AG10803 (cell line): Measurements from ENCODE around the gene ZNF775.
A peak's percentile ranks its signal among the peaks of the same experiment; 100 is the strongest.
"Not testable (repeated sequence)": the region's sequence is repeated elsewhere in the genome, so short reads cannot be mapped to it uniquely, and the experiment has no call there.

Experiments
- DNase-seq: peaks from one replicate; pipeline ENCODE4 v3.0.0; 2010; ENCODE audit warnings: low read depth
- H3K4me3 ChIP-seq: 2 replicates; pipeline ENCODE4 v1.5.1; 2011; ENCODE audit warnings: mild to moderate bottlenecking, low read length, control low read depth
- TF ChIP-seq, protein P1 (sequence below): conservative IDR thresholded peaks from 2 replicates; pipeline ENCODE4 v1.5.1; 2011; ENCODE audit warnings: mild to moderate bottlenecking, low read length, control low read depth, inconsistent platforms

The ZNF775 gene

DNA sequence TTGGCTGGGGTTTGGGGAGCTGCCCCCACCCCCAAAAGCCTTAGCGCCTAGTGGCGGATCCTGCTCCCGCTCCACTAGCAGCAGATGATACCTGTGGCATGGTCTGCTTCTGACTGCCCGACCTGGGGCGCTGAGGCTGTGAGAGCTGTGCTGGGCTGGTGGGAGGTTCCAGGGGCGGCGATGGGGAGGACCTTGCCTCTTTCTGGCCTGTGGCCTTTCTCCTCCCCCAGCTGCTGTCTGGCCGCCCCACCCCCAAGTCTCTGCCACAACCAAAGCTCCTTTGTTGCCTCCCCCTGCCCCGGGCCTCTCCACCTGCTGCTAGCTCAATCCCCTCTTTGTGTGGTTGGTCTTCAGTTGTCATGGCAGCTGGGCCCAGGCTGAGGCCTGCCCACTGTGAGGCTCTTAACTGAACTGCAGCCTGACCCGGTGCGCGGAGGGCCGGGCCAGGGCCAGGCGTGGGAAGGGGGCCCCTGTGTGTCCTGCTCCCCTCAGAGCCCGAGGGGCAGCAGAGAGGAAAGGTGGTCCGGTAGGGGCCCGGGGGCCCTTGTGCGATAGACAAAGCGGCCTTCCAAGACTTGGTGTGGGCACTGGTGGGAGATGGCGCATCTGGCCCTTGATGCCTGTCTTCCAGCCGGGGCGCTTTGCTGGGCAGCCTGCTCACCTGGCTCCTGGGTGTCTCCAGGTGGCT is 4.7 kb downstream of the ZNF775 start:
- DNase-seq: no peak
- TF ChIP-seq, protein P1, sequence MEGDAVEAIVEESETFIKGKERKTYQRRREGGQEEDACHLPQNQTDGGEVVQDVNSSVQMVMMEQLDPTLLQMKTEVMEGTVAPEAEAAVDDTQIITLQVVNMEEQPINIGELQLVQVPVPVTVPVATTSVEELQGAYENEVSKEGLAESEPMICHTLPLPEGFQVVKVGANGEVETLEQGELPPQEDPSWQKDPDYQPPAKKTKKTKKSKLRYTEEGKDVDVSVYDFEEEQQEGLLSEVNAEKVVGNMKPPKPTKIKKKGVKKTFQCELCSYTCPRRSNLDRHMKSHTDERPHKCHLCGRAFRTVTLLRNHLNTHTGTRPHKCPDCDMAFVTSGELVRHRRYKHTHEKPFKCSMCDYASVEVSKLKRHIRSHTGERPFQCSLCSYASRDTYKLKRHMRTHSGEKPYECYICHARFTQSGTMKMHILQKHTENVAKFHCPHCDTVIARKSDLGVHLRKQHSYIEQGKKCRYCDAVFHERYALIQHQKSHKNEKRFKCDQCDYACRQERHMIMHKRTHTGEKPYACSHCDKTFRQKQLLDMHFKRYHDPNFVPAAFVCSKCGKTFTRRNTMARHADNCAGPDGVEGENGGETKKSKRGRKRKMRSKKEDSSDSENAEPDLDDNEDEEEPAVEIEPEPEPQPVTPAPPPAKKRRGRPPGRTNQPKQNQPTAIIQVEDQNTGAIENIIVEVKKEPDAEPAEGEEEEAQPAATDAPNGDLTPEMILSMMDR: no peak
- no peak overlapping the region for H3K4me3 ChIP-seq

DNA sequence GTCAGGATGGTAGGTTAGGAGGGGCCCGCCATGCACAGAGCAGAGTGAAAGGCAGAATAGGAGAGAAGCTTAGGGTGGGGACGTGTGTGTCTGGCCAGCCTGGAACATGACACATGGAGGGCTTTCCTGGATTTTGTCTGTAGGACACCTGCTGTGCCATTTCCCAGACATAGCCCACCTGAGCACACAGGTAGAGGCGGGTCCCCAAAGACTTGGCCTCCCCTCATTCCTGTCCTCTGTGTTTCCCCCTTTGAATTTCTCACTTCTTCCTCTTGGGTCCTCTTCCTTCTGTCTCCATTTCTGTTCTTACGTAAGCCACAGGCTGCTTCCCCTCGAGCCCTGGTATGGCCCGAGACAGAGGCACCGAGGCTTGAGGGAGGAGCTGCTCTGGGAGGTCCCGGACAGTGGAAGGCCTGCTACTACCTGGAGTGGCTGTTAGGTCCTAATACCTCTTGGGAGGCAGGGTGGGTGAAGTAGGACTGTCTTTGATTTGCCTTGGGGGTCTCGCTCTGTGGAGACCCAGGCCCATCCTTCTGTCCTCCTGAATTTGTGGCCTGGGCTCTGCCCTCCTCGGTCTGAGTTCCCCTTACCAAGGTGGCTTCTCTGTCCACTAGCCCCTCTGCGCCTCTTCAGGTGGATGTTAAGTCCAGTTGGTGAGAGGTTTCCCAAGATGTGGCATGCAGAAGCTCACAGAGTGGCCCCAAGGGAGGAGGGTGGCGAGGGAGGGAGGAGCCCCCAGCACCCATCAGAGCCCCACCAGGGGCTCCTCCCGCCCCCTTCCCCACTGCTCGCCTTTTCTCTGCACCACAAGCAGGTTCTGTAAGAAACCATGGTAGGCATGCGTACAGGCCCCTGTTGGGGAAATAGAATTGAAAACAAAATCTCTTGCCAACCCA is 5.5 kb downstream of the ZNF775 start:
- no peak for DNase-seq
- TF ChIP-seq, protein P1: no peak
- no peak overlapping the region for H3K4me3 ChIP-seq

DNA sequence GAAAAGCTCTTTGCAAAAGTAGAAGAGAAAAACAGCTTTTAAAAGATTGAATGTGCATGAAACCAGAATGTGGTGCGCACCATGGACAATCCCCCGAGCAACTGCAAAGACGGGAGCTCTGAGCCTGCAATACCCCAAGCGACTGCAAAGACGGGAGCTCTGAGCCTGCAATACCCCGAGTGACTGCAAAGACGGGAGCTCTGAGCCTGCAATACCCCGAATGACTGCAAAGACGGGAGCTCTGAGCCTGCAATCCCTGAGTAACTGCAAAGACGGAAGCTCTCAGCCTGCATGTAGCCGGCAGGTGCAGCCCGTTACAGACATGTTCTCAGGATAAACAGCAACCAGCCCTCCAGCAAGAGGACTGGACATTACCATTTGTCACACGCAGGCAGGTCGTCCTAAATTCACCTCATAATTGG is 6.2 kb downstream of the ZNF775 start:
- no peak for DNase-seq
- TF ChIP-seq, protein P1: no peak
- no peak overlapping the region for H3K4me3 ChIP-seq

DNA sequence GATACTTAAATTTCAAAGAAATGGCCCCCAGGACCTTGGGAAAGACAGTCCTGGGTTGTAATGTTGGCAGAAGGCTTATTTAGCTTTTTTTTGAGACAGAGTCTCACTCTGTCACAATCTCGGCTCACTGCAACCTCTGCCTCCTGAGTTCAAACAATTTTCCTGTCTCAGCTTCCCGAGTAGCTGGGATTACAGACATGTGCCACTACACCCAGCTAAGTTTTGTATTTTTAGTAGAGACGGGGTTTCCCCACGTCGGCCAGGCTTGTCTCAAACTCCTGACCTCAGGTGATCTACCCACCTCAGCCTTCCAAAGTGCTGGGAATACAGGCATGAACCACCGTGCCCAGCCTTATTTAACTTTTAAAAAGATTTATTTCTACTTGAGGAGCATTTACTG is 6.8 kb downstream of the ZNF775 start:
- not testable (repeated sequence) for H3K4me3 ChIP-seq

DNA sequence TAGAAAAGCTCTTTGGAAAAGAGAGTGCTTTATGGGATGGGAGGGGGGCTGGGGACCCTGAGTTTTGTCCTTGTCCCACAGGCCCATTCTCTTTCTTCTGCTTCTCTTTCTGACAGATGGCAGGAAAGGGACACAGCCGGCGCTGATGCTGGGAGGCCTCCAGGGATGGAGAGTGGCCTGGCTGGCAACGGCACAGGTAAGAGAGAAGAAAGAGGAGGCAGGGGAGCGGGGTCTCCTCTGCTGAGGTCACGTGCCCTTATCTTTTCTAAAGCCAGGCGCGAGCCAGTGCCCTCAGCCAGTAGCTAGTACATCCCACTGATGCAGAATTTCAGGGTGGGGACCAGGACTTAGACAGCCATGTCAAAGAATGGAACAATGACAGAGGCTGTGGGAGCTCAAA is 9.2 kb downstream of the ZNF775 start:
- H3K4me3 ChIP-seq: no peak overlapping the region
- TF ChIP-seq, protein P1: no peak
- DNase-seq: no peak

More for the DNA sequence above, 6.8 kb downstream of the ZNF775 start:
- DNase-seq: not testable (repeated sequence)

DNA sequence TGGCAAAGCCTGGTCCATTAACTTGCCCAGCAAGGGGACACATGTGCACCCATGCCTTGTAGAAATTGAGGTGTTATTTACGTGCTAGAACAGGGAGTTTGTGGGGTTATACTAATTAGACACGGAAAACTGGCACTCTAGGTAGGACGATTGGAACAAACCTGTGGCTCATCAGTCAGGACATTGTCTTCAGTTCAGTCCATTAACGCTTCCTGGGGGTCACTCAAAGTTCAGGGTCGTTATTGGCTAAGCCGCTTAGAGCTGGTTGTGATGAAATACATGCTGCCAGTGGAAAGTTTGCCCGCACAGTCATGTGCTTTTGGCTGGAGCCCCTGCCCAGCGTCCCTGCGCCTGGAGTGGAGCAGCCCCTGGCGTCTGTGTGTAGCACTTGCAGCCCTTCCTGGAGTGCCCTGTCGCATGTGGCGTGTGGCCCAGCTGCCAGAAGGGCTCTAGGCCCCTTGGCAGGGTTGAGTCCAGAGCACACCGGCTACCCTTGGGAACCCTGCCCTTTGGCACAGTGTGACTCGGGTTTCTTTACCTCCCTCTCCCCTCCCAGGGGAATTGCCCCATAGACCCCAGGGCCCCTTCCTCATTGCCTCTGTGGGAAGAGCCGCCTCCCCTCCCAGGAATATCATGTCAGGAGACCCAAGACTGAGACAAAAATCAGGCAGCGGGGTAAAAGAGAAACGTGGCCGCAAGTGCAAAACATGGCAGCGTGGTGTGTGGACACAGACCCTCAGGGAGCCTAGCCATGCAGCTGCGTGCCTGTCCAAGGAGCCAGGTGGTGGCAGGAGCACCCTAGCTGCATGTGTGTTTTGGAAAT is 9.8 kb downstream of the ZNF775 start:
- no peak overlapping the region for H3K4me3 ChIP-seq
- TF ChIP-seq, protein P1: peak; percentile 63
- DNase-seq: peak; percentile 78

DNA sequence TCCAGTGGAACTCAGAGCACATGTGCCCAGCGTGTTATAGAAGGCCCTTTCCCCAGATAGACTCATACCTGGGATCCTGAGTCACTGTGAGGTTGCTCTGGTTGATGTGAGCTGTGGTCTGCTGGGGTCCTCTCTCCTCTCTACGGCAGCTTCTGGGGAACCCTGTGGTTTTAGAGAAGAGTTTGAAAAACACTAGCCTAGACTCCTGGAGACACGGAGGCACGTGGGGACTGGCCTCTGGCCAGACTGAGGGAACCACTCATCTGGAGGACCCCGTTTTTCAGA is 10.3 kb downstream of the ZNF775 start:
- TF ChIP-seq, protein P1: no peak
- H3K4me3 ChIP-seq: no peak overlapping the region

More for the DNA sequence above, 10.3 kb downstream of the ZNF775 start:
- no peak for DNase-seq
